PC-3 (cell line): Measurements from ENCODE around the gene AUH.

Experiments
- CTCF ChIP-seq: fragments of 300-600 bp; sonication (generic); conservative IDR thresholded peaks from 2 replicates; pipeline ENCODE4 v1.5.1; 2017; ENCODE audit warnings: antibody characterized with exemption, low read depth, mild to moderate bottlenecking, low read length
- EZH2 ChIP-seq: fragments of 300-600 bp; sonication (generic); IDR thresholded peaks from one replicate; pipeline ENCODE4 v1.6.1; 2017; ENCODE audit warnings: antibody characterized with exemption, mild to moderate bottlenecking, low read length; ENCODE audit not compliant: unreplicated experiment

GRCh38 chr9:91187965-91188344, 173.8 kb downstream of the AUH start:
- no peak for TF ChIP-seq CTCF
- TF ChIP-seq EZH2, result no peak
